Stimulated activated CD4-positive, alpha-beta T cell treated with anti-CD3 and anti-CD28 coated beads, TNF-alpha, amount 100 ng/mL, for 1 hour (primary cell): Measurements from ENCODE around the gene MATK.

Experiments
- DNase-seq, 3 donors: peaks; one replicate each; pipeline ENCODE4 v3.0.0-alpha.2; 2020; ENCODE audit warnings: low read depth in 3 of 3, low spot score in 1 of 3

MATK gene

DNA sequence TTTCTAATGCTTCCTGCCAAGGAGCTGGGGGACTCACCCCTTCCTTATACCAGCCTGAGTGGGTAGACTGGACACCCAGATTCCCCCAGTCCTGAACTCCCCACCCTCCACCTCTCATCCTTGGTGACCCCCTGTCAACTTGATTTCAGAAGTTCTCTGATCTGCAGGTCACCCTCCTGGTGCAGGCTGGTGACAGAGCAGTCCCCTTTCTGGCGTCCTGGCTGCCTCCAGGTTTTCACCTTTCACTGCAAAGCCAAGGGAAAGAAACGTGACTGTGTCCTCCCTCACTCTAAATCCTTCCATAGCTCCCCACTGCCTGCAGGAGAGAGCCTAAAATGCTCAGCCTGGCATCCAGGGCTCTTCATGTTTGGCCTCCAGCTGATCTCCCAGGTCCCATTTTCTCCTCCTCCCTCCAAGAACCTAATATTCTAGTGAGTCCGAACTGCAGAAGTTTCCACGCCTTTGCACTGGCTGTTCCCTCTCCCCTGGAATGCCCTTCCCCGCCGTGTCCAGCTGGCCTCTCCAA, 4.1 kb upstream of the MATK start:
- DNase-seq, result no peak

DNA sequence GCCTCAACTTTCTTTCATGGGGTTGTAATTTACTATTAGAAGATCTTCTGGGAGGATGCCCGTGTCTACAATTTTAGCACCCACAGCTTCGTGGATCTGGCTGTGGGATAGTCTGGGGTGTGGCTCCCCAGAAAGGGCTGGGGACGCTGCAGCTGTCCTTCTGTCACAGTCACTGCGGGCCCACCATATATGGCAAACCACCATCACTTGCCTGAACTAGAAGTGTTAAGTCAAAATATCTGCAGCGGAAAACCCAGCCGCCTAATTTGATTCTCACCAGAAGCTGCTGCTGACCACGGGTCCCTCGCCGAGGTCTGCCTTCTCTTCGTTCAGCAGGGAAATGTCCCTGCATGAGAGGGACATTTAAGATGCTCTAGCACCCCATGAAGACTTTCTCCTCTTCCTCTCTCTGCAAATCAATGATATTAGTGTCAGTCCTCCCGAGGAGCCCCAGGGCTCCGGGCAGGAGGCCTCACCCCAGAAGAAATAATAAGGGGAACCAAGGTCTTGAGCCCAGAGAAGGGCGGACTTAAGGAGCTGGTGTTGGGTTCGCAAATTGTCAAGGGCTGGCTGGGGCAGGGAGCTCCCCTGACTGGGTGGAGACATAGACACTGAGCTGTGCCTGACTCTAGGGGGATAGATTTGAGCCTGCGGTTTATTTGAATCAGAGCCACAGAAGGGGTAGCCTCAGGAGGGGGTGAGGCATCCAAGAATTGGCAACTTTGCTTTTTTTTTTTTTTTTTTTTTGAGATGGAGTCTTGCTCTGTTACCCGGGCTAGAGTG, 3.0 kb upstream of the MATK start:
- no peak for DNase-seq

DNA sequence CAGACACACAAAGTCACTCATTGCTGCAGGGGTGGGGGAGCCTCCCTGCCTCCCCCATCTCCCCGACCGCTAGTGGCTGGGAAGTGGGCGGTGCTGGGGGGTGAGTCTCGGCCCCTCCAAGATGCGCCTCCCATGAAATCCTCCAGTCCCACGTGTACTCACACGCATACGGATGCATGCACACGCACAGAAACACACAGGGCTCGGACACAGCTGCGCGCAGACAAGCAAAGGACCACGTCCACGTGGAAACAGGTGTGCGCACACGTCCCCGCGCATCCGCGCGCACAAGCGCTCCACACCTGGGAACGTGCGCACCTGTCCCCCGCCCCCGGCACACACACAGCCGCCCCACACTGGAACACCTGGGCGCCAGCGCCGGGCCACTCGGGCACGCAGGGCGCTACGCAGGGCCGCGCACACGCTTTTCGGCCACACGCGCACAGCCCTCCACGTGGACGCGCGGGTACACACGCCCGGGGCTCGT, 687 bp downstream of the MATK start:
- DNase-seq, result peak in 1 of 3 donors; percentile 15

DNA sequence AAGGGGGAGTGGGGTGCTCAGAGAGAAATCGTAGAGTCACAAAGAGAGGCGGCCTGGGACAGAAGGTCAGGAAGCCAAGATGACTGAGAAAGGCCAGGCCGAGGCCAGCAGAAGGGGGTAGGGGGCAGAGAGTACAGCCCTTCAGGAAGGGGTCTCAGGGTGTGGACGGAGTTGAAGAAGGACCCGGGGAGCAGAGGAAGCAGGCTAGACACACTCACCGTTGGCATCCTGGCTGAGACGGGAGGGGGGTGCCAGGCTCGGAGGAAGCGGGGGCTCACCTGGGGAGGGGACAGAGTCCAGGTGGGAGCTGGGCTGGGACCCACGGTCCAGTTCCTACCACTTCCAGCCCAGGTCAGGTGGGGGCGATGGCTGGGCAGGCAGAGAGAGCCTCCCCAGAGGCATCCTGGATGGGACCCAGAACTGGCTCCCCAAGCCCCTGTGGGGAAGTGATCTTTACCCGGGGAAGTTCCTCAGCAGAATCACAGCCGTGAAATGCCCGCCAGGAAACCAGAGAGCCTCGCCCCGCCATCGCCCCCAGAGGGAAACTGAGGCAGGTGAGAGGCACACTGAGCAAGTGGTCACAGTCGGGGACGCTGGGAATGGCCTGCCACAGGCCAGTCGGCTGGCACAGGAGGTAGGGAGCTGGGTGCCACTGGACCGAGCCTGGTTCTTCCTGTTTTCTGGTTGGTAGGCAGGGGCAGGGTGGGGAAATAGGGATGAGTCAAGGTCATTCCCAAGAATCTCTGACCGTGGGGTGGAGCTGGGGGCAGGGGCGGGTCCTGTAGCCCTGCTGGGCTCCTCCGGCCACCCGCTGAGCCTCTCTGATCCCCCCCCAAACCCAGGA, 1.4 kb downstream of the MATK start:
- DNase-seq, result no peak

DNA sequence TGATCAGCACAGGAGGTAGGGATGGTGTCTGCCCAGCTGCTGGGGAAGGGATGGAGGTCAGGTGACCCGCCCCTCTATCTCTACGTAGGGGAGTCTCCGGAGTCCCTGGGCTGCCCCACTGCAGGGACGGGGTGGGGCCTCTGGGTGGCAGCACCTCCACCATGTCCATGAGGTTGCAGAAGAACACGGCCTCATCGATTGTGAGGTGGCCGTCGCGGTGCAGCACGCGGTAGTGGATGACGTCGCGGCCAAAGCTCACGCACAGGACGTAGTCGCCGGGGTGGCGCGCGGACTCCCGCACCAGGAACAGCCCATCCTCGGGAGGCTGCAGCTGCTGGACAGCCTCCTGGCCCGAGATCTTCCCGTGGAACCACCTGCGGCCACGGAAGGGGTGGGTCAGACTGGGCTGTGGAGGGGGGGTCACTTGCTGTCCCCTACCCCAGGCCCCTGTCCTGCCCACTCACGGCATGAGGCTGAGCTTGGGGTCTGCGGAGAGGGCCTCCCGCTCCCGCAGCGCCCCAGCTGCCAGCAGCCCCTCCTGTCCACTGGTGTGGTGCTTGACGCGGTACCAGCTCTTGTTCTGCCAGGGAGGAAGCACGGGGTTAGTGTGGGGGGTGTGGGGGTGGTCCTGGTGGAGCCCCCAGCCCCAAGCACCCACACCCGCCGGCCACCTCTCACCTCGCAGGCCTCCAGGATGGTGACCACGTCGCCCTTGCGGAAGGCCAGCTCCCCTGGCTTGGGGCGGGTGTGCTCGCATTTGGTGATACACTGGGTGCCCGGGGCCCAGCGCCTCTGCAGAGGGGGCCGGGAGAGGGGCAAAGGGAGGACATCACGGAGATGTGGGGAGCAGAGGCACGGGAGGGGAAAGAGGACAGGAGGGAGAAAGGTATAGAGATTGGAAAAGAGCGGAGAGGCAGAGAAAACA, 2.3 kb downstream of the MATK start:
- peak in 1 of 3 donors; percentile 35 for DNase-seq

DNA sequence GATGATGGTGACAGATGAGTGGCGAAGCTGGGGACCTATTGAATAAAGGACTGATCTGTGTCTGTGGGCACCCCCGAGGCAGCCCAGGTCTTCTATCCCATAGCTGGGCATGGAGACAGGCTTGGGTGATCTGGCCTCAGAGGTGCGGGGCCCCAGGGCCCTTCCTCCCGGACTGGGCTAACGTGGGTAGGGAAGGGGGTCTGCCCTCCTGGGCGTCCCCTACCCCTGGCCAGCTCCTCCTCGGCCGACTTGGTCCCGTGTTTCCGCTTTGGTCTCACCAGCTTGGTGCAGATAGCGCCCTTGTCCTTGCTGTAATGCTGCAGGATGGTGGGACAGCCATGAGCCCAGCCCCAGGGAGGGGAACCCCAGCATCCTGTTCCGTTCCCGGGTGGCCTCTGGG, 3.3 kb downstream of the MATK start:
- DNase-seq, result no peak

DNA sequence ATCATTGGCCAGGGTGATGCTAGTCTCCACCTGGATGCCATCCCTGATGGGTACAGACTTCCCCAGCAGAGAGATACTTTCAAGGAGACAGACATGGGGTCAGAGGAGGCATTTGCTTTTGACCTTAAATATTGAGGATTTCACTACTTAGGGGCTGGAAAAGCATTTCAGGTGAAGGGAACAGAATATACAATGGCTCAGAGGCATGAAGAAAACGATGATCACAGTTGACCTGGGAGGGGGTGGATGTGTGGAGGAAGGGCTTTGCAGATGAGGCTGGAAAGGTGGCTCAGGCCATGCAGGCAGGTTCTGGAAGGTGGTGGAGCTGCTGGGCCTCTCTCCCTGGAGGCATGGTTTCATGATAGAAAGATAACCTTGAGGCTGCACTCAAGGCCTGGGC, 3.9 kb downstream of the MATK start:
- no peak for DNase-seq

DNA sequence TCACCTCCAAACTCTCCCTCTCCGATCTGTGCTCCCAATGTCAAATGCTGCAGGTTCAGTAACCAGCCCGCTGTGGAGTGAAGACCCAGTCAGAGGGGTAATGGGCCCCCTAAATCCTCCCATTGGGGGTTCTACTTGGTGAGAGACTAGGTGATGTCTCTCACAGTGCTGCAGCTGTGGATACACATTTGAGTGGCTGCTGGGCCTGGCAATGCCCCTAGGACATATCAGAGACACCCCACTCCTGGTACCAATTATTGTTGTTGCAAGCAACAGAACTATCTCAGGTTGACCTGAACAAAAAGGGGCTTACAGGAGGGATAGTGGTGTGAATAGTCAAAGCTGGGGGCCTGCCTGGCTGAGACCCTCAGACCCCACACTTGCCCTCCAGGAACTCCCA, 4.6 kb downstream of the MATK start:
- DNase-seq, result no peak

DNA sequence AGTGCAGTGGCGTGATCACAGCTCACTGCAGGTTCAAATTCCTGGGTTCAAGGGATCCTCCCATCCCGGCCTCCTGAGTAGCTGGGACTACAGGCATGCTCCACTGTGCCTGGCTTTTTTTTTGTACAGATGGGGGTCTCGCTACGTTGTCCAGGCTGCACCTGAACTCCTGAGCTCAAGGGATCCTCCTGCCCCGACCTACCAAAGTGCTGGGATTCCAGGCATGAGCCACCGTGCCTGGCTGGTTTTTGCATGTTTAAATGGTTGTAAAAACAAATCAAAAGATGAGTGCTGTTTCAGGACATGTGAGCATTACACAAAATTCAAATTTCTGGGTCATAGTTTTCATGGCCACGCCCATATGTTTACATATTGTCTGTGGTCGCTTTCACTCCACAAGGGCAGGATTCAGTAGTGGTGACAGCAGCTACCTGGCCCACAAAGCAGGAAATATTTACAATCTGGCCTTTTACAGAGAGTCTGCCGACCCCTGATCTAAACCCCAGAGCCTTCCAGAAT, 5.3 kb downstream of the MATK start:
- no peak for DNase-seq

DNA sequence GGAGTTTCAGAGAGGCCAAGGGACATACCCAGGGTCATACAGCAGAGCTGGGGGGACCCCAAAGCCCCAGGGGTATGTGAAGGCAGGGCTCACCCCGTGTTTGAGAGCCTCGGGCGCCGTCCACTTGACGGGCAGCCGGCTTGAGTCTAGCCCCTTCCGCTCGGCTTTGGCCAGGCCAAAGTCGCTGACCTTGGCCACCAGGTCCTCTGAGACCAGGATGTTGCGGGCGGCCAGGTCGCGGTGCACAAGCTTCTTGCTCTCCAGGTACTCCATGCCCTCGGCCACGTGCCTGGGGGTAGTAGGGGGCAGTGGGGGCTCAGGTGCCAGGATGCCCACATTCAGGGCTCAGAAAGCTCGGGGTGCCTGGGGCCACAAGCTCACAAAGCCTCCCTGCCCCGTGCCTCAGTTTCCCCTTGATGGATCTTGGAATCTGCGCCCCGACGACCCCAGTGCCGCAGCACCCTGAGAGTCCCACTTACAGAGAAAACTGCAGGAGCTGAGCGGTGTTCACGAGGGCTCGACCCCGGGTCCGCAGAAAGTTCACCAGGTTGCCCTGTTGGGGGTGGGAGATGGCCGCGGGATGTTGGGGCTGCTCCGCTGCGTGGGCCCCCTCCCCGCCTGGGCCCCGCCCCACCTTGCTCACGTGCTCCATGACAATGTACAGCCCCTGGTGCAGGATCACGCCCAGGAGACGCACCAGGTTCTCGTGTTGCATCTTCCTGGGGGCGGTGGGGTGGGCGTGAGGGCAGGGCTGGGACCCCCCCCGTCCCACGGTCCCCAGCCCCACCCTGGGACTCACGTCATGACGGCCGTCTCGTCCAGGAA, 7.1 kb downstream of the MATK start:
- DNase-seq, result no peak

DNA sequence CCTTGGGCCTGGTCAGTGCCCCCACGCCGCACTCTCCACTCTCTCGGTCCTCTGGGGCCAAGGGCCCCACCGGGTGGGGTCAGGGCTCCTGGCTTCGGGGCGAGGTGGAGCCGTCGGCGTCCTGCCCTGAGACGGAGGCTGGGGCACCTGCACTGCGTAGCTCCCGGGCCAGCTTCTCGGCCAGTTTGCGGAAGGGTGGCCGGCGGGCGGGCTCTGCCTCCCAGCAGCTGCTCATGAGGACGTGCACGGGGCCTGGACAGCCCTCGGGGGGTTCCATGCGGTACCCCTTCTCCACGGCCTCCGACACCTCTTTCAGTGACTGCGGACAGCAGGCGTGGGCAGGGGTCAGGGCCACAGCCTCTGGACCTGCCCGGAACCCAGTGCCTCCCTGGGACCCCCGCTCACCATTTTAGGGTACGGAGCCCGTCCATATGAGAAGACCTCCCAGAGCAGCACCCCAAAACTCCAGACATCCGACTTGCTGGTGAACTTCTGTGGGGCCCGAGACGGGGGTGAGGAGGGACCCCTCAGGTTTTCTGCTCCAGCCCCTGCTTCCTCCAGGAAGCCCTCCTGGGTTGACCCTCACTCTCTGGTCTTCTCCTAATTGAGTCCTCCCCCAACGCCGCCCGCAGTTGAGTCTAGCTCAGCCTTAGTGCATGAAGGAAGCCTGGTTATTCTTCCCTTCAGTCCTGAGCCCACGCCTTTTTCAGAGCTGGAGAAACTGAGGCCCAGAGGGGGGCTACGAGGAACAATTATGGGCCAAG, 7.9 kb downstream of the MATK start:
- DNase-seq, result no peak

DNA sequence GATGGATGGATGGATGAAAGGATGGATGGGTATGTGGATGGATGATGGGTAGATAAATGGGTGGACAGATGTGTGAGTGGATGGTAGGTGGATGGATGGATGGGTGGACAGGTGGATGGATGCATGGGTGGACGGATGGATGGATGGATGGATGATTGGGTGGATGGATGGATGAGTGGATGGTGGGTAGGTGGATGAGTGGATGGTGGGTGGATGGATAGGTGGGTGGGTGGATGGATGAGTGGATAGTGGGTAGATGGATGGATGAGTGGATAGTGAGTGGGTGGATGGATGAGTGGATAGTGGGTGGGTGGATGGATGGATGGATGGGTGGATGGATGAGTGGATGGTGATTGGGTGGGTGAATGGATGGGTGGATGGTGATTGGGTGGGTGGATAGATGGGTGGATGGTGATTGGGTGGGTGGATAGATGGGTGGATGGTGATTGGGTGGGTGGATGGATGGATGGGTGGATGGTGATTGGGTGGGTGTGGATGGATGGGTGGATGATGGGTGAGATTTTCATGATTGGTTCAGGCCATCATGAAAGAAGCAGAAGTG, 9.6 kb downstream of the MATK start:
- DNase-seq, result no peak

DNA sequence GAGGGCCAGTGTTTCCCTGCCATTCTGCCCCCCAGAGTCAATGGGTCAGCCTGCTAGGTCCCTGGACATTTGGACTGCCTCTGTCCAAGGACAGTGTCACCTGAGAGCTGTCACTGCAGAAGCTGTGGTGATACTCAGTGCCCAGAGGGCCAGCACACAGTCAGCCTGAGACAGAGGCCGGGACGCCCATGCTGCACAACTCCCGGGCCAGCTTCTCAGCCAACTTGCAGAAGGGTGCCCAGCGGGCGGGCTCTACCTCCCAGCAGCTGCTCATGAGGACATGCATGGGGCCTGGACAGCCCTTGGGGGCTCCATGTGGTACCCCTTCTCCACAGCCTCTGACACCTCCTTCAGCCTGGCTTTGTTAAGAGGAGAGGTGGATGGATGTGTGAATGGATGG, 10.3 kb downstream of the MATK start:
- no peak for DNase-seq

DNA sequence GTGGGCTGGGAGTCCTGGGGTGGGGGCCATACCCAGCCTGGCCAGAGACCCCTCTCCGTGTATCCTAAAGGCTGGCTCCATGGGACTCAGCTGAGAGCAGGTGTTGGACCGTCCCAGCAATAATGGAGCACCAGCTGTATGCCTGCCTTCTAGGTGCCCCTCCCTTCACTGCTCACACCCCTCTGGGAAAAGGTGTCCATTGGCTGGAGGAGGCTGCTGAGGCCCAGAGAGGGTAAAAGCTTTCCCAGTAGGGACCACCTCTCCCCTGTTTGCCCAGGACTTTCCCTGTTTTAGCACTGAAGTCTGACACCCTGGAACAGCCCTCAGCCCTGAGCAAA, 10.8 kb downstream of the MATK start:
- no peak for DNase-seq

DNA sequence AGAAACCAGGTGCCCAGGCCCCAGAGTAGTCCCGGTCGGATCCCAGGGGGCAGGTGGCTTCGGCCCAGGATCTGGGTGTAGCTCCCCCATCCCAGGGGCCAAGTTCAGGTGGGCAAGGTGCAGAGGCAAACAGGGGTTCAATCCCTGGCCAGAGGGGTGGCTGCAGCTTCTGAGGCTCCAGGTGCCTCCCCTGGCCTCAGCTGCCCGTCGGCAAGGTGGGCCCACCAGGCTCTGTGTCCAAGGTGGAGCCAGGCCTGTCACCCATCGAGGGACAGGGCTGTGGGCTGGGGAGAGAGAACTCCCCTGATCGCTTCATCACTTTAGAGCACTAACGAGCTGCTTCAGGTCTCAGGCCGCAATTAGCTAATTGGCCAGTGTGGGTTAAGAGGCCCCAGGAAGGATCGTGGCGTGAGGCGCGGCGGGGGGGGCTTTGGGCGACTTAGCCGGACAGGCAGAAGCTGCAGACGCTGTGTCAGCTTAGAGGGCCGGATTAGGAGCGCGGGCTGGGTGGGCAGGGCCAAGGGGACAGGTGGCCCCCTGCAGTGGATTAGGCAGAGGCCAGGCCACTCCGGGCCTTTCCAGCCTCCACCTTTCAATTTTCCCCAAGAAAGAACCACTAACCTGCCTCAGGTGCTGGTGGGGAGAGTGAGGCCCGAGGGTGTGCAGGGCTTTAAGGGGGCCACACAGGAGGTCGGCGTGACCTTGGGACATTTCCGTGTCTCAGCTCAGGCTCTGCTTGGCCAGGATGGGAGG, 11.4 kb downstream of the MATK start:
- DNase-seq, result no peak

DNA sequence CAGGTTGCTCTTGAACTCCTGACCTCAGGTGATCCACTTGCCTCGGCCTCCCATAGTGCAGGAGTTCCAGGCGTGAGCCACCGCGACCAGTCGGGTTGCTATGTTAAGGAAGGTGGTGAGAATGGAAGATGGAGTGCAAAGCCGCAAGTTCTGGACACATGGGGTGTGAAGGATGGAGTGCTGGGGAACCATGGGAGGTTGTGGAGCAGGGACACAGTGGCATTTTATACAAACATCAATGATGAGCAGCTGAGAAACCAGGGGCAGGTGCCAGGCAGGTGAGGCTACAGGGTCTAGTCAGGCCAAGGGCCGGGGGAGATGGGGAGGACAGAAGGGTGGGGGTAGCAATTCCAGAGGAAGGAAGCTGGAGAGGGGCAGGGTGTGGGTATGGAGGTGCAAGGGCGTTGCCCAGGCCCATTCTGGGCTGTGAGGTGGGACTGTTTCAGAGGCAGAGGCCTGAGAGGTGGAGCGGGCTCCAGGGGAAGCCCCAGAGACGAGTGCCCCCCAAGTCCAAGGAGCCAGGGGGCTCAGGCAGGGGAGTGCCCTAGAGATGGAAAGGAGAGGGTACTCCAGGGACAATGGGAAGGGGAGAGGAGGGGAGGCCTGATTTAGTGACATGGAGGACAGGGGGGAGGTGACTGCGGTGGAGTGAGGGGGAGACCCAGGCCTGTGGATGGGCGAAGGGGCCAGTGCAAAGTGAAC, 12.2 kb downstream of the MATK start:
- DNase-seq, result no peak

DNA sequence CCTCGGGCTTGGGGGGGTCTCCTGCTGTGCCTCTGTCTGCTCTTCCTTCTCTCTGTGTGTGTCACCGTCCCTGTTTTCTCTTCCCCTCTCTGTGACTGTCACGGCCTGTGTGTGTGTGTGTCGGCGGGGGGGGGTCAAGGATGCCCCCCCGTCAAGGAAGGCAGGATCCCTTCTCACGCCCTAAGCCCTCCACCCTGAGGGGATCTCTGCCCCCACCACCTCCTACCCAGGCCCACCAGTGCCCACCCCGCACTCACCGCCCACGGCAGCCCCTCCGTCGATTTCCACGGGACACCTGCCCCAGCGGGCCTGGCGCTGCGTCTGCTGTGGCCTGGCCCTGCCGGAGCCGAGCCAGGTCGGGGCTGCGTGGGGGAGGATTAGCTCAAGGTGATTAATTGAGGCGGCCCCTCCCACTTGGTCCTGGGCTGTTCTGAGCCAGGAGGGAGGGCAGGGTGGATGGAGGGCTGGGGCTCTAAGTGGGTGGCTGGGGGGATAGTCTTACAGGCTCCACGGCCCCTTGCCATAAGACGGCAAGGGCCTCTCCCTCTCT, 14.2 kb downstream of the MATK start, which contains the start of gene RAX2:
TSS of gene RAX2 (minus strand) at position 323 of the 550 bp plus-strand sequence. CDS start 486 bp downstream, outside the sequence.
- DNase-seq, result no peak
